Epithelial cell of proximal tubule (primary cell): Measurements from ENCODE around the gene ARMC5. TPM values are rescaled to one million over a fixed set of nuclear protein-coding genes. Genes with fewer than 3 reads are reported as not detected.
"Not testable (repeated sequence)": the region's sequence is repeated elsewhere in the genome, so short reads cannot be mapped to it uniquely, and the experiment has no call there.

Experiments used
- DNase-seq: peaks from one replicate; pipeline ENCODE4 v3.0.0-alpha.2; 2011; ENCODE audit warnings: low read depth
- H3K4me3 ChIP-seq: 2 replicates; pipeline ENCODE4 v1.5.1; 2011; ENCODE audit warnings: low read depth, mild to moderate bottlenecking, low read length
- CTCF ChIP-seq: conservative IDR thresholded peaks from 2 replicates; pipeline ENCODE4 v1.5.1; 2012; ENCODE audit warnings: low read depth, mild to moderate bottlenecking, low read length
- total RNA-seq: library from RNA; depleted of rRNA; stranded (reverse); fragments of >200 nt; gene quantifications from 2 replicates; pipeline ENCODE4 v1.2.3, GENCODE V29; 2015

Gene ARMC5
- total RNA-seq, 1 donor from 2014 or later, result 10.3 TPM

GRCh38 chr16:31414706-31415105 is 44.6 kb upstream of the ARMC5 start:
- DNase-seq, result no peak
- no peak overlapping the region for H3K4me3 ChIP-seq
- no peak for TF ChIP-seq CTCF

- no peak for DNase-seq
- no peak for TF ChIP-seq CTCF
- no peak overlapping the region for H3K4me3 ChIP-seq
Observed at GRCh38 chr16:31416371-31416770, 42.9 kb upstream of the ARMC5 start.

GRCh38 chr16:31417036-31417435 is 42.3 kb upstream of the ARMC5 start:
- H3K4me3 ChIP-seq, DNase-seq: not testable (repeated sequence)

- no peak overlapping the region for H3K4me3 ChIP-seq
- no peak for TF ChIP-seq CTCF
- DNase-seq, result no peak
Observed at GRCh38 chr16:31417916-31418315, 41.4 kb upstream of the ARMC5 start.

DNA sequence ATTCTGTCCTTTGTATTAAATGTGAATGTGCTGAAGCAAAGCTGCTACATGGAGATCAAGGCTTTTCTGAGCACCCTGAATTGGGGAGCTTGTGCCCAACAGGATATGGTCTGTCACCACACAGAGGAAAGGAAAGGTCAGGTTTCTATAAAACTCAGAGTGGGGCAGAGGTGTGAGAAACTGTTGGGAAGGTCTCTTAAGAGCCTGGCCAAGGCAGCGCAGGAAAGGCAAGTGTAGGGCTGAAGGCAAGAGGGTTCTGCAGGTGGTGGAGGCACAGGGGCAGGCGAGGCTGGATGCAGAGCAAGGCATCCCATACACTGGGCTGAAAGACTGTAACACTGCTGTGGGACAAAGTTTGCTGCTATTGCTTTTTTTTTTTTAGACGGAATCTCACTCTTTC is 39.3 kb upstream of the ARMC5 start:
- TF ChIP-seq CTCF, result no peak

DNA sequence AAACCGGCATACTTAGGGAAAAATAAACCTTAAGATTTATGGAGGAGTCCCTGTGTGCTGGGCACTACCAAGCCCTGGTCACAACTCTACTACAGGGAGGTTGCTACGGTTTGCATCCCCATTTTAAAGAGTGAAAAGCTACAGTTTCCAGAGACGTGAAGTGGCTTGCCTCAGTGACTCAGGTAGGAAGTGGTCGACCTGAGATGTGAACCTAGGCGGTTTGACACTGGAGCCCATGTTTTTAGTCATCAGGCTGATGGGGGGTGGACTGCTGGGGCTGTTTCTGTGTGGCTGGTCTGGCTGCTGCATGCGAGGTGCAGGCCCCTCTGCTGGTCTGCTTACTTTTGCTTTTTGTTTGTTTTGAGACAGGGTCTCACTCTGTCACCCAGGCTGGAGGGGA is 37.7 kb upstream of the ARMC5 start:
- no peak overlapping the region for H3K4me3 ChIP-seq
- DNase-seq, result no peak
- no peak for TF ChIP-seq CTCF

More for the DNA sequence above, 39.3 kb upstream of the ARMC5 start:
- DNase-seq, result no peak
- H3K4me3 ChIP-seq, result no peak overlapping the region

DNA sequence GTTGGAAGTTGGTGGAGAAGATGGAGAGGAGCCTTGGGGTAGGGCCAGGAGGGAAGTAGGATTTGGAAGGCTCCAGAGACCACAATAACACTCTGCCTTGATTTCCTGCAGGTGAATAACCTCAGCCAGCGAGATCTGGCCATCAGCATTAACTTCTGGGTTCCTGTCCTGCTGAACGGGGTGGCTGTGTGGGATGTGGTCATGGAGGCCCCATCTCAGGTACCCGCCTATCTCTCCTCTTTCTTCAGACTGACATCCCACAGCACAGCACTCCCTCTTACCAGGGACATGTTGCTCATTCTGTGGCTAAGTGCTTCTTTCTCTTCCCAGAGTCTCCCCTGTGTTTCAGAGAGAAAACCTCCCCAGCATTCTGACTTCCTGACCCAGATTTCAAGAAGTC is 36.1 kb upstream of the ARMC5 start:
- TF ChIP-seq CTCF, result no peak
- DNase-seq, result no peak
- H3K4me3 ChIP-seq, result no peak overlapping the region

- TF ChIP-seq CTCF, result no peak
- no peak for DNase-seq
- H3K4me3 ChIP-seq, result no peak overlapping the region
Observed at GRCh38 chr16:31423801-31424200, 35.5 kb upstream of the ARMC5 start.
